Measurements from ENCODE around the gene EDEM3. TPM values are rescaled to one million over a fixed set of nuclear protein-coding genes. Genes with fewer than 3 reads are reported as not detected.

Gene EDEM3
- total and polyA plus RNA-seq, 9 of the 15 experiments (the other 6 are each of a cell fraction or from before 2014, with no cell fraction given): 15.8 to 46.6 (median 28.0) TPM

DNA sequence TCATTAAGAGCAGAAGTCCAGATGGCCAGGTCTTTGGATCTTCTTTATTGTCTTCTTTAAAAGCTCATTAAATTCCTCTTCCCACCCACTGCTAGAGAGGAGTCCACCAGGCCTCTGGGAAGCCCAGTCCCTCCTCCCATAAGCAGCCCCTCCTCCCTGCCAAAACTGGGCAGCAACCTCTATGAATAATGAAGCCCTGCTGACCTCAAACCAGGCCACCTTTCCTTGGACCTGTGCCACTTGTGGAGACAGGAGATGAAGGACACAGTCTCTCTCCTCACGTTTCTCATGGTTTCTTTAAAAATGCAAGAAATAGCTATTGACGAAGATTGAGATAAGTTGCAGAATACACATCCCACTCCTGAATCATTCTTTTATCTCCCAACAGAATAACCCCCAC is 112.8 kb downstream of the EDEM3 start:
- DNase-seq (ENCODE audit: extremely low read depth in 1 of 4, low spot score in 3 of 4): no peak
- Histone ChIP-seq H3K36me3 (ENCODE audit: control insufficient read depth, insufficient read depth, low read length) (no peaks in the 10 kb centered on the region), H3K4me2 (ENCODE audit: insufficient read depth, low read length) (no peak overlapping the region), H3K4me1 (replicated peaks in 1 of 2; ENCODE audit: control insufficient read depth in 2 of 2, insufficient read depth in 2 of 2, low read length in 2 of 2) (no peaks in the 10 kb centered on the region), H3K4me3 (no peak overlapping the region), H3K9ac (ENCODE audit: insufficient read depth in 1 of 2, low read depth in 2 of 2, low read length in 2 of 2) (no peak overlapping the region), H3K27me3 (ENCODE audit: control insufficient read depth in 2 of 2, insufficient read depth in 2 of 2, low read length in 2 of 2) (peaks cover 10 to 19% of the 10 kb centered on the region in 2 experiments; a peak in 4 of 5 replicates), H4K20me1 (replicated peaks; ENCODE audit: control insufficient read depth, insufficient read depth, low read length) (no peaks in the 10 kb centered on the region), H3K9me3 (replicated peaks; ENCODE audit: control insufficient read depth, insufficient read depth, low read depth, low read length) (no peaks in the 10 kb centered on the region), H3K9me1 (ENCODE audit: control insufficient read depth, insufficient read depth, low read length) (no peaks in the 10 kb centered on the region), H3K27ac (ENCODE audit: extremely low read depth, low read depth, low read length) (no peak overlapping the region), H2AFZ (ENCODE audit: low read depth, low read length) (no peak overlapping the region), H3K79me2 (ENCODE audit: control insufficient read depth, insufficient read depth, low read length) (no peaks in the 10 kb centered on the region)
- ChIA-PET CTCF (ENCODE audit: low intra/inter-chr PET ratio) (no interaction called here), POLR2A (no interaction called here)
- in situ Hi-C loops (cut with MboI): no loop called here
- ATAC-seq: no peak
- no TSS peak for BruUV-seq (replicated peaks)
- WGBS (ENCODE audit: insufficient coverage, low coverage, missing lambda C conversion rate): 0% methylated on average over 2 of the region's 2 CpGs
- intact Hi-C loops (cut with micrococcal nuclease): no loop called here
- no peak for FAIRE-seq
- TF ChIP-seq SMAD3 (CRISPR knock-in tag; conservative IDR thresholded peaks at IDR 0.05) (no peak), U2AF2 (optimal IDR thresholded peaks at IDR 0.05; ENCODE audit: low read depth, low read length) (no peak), ZNF165 (CRISPR knock-in tag; IDR thresholded peaks at IDR 0.05; ENCODE audit: borderline replicate concordance) (no peak), MBD2 (IDR thresholded peaks at IDR 0.05; ENCODE audit: borderline replicate concordance, low read depth) (no peak), ZNF764 (CRISPR knock-in tag; IDR thresholded peaks at IDR 0.05; ENCODE audit: low read depth) (no peak)
- TF ChIP-seq, protein P1, sequence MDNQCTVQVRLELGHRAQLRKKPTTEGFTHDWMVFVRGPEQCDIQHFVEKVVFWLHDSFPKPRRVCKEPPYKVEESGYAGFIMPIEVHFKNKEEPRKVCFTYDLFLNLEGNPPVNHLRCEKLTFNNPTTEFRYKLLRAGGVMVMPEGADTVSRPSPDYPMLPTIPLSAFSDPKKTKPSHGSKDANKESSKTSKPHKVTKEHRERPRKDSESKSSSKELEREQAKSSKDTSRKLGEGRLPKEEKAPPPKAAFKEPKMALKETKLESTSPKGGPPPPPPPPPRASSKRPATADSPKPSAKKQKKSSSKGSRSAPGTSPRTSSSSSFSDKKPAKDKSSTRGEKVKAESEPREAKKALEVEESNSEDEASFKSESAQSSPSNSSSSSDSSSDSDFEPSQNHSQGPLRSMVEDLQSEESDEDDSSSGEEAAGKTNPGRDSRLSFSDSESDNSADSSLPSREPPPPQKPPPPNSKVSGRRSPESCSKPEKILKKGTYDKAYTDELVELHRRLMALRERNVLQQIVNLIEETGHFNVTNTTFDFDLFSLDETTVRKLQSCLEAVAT (IDR thresholded peaks at IDR 0.05): no peak
- TF ChIP-seq, protein P2, sequence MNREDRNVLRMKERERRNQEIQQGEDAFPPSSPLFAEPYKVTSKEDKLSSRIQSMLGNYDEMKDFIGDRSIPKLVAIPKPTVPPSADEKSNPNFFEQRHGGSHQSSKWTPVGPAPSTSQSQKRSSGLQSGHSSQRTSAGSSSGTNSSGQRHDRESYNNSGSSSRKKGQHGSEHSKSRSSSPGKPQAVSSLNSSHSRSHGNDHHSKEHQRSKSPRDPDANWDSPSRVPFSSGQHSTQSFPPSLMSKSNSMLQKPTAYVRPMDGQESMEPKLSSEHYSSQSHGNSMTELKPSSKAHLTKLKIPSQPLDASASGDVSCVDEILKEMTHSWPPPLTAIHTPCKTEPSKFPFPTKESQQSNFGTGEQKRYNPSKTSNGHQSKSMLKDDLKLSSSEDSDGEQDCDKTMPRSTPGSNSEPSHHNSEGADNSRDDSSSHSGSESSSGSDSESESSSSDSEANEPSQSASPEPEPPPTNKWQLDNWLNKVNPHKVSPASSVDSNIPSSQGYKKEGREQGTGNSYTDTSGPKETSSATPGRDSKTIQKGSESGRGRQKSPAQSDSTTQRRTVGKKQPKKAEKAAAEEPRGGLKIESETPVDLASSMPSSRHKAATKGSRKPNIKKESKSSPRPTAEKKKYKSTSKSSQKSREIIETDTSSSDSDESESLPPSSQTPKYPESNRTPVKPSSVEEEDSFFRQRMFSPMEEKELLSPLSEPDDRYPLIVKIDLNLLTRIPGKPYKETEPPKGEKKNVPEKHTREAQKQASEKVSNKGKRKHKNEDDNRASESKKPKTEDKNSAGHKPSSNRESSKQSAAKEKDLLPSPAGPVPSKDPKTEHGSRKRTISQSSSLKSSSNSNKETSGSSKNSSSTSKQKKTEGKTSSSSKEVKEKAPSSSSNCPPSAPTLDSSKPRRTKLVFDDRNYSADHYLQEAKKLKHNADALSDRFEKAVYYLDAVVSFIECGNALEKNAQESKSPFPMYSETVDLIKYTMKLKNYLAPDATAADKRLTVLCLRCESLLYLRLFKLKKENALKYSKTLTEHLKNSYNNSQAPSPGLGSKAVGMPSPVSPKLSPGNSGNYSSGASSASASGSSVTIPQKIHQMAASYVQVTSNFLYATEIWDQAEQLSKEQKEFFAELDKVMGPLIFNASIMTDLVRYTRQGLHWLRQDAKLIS (CRISPR knock-in tag; IDR thresholded peaks at IDR 0.05): no peak
- TF ChIP-seq, protein P3, sequence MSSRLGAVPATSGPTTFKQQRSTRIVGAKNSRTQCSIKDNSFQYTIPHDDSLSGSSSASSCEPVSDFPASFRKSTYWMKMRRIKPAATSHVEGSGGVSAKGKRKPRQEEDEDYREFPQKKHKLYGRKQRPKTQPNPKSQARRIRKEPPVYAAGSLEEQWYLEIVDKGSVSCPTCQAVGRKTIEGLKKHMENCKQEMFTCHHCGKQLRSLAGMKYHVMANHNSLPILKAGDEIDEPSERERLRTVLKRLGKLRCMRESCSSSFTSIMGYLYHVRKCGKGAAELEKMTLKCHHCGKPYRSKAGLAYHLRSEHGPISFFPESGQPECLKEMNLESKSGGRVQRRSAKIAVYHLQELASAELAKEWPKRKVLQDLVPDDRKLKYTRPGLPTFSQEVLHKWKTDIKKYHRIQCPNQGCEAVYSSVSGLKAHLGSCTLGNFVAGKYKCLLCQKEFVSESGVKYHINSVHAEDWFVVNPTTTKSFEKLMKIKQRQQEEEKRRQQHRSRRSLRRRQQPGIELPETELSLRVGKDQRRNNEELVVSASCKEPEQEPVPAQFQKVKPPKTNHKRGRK (tag; IDR thresholded peaks at IDR 0.05): no peak
- TF ChIP-seq, protein P4, sequence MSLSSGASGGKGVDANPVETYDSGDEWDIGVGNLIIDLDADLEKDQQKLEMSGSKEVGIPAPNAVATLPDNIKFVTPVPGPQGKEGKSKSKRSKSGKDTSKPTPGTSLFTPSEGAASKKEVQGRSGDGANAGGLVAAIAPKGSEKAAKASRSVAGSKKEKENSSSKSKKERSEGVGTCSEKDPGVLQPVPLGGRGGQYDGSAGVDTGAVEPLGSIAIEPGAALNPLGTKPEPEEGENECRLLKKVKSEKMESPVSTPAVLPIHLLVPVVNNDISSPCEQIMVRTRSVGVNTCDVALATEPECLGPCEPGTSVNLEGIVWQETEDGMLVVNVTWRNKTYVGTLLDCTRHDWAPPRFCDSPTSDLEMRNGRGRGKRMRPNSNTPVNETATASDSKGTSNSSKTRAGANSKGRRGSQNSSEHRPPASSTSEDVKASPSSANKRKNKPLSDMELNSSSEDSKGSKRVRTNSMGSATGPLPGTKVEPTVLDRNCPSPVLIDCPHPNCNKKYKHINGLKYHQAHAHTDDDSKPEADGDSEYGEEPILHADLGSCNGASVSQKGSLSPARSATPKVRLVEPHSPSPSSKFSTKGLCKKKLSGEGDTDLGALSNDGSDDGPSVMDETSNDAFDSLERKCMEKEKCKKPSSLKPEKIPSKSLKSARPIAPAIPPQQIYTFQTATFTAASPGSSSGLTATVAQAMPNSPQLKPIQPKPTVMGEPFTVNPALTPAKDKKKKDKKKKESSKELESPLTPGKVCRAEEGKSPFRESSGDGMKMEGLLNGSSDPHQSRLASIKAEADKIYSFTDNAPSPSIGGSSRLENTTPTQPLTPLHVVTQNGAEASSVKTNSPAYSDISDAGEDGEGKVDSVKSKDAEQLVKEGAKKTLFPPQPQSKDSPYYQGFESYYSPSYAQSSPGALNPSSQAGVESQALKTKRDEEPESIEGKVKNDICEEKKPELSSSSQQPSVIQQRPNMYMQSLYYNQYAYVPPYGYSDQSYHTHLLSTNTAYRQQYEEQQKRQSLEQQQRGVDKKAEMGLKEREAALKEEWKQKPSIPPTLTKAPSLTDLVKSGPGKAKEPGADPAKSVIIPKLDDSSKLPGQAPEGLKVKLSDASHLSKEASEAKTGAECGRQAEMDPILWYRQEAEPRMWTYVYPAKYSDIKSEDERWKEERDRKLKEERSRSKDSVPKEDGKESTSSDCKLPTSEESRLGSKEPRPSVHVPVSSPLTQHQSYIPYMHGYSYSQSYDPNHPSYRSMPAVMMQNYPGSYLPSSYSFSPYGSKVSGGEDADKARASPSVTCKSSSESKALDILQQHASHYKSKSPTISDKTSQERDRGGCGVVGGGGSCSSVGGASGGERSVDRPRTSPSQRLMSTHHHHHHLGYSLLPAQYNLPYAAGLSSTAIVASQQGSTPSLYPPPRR (CRISPR knock-in tag; IDR thresholded peaks at IDR 0.05; ENCODE audit: borderline replicate concordance): no peak

All from K562 (cell line).